Jurkat, Clone E6-1 (cell line): ENCODE data around the gene BOLA1. TPM values are rescaled to one million over a fixed set of nuclear protein-coding genes. Genes with fewer than 3 reads are reported as not detected.
"Not testable (repeated sequence)": the region's sequence is repeated elsewhere in the genome, so short reads cannot be mapped to it uniquely, and the experiment has no call there.

ENCODE experiments used
- DNase-seq: peaks from one replicate; pipeline ENCODE4 v3.0.0-alpha.2; 2011; ENCODE audit warnings: low read depth, low spot score
- H3K4me3 ChIP-seq: 2 replicates; pipeline ENCODE4 v1.5.1; 2011; ENCODE audit warnings: mild to moderate bottlenecking, low read length, control low read depth, moderate library complexity
- polyA plus RNA-seq: library from polyadenylated mRNA; unstranded; fragments of >200 nt; gene quantifications from one replicate; pipeline ENCODE4 v1.2.1, GENCODE V29; 2012; ENCODE audit warnings: missing spikeins; ENCODE audit not compliant: insufficient read length, insufficient read depth

Gene BOLA1, protein sequence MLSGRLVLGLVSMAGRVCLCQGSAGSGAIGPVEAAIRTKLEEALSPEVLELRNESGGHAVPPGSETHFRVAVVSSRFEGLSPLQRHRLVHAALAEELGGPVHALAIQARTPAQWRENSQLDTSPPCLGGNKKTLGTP
- polyA plus RNA-seq: 81.1 TPM

DNA sequence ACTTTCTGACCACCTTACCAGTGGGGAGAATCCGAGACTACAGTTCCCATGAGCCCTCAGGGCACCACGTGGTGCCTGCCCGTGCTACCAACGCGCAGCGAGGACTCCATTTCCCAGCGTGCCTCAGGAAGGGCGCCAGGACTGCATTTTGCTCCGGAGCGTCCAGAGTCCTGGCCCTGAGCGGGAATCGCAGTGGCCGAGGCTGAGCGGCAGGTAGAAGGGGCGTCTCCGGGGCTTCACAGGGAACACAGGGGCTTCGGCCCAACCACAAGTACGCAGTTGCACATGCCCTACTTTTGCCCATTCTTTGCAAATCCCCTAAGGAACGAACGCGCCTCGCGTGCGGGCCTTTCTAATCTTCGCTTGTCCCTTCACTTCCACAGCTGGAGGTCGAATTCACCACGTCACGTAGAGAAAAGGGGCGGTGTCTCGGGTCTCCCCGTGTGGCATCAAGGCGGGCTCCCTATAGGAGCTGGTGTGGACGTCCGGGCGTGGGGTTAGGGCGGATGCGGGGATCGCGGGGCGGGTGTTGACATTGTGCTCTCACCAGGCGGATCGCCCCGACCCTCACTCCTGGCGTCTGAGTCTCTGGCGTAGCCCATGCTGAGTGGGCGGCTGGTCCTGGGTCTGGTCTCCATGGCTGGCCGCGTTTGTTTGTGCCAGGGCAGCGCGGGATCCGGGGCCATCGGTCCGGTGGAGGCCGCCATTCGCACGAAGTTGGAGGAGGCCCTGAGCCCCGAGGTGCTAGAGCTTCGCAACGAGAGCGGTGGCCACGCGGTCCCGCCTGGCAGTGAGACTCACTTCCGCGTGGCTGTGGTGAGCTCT, at the start of gene BOLA1:
BOLA1 (plus strand) TSS at position 109 of the 825 bp plus-strand sequence; CDS start at position 601, 492 bp downstream.
- DNase-seq: peak; percentile 82
- peak within 1 kb of the TSS; percentile 84 for H3K4me3 ChIP-seq

GRCh38 chr1:149849947-149850360, 49.4 kb upstream of the BOLA1 start:
- H3K4me3 ChIP-seq: peak overlapping the region; percentile 75
- DNase-seq: no peak

DNA sequence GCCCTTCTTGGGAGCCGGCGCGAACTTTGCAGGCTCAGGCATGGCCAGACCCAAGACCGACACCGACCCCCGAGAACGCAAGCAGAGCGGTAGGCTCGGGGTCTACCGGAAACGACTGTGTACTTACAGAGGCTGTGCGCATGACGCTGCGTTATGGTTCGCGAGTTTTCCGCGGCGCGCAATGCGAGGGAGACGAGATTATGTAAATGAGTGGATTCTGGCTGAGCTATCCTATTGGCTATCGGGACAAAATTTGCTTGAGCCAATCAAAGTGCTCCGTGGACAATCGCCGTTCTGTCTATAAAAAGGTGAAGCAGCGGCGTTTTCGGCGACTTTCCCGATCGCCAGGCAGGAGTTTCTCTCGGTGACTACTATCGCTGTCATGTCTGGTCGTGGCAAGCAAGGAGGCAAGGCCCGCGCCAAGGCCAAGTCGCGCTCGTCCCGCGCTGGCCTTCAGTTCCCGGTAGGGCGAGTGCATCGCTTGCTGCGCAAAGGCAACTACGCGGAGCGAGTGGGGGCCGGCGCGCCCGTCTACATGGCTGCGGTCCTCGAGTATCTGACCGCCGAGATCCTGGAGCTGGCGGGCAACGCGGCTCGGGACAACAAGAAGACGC, 48.5 kb upstream of the BOLA1 start:
- not testable (repeated sequence) for H3K4me3 ChIP-seq, DNase-seq

DNA sequence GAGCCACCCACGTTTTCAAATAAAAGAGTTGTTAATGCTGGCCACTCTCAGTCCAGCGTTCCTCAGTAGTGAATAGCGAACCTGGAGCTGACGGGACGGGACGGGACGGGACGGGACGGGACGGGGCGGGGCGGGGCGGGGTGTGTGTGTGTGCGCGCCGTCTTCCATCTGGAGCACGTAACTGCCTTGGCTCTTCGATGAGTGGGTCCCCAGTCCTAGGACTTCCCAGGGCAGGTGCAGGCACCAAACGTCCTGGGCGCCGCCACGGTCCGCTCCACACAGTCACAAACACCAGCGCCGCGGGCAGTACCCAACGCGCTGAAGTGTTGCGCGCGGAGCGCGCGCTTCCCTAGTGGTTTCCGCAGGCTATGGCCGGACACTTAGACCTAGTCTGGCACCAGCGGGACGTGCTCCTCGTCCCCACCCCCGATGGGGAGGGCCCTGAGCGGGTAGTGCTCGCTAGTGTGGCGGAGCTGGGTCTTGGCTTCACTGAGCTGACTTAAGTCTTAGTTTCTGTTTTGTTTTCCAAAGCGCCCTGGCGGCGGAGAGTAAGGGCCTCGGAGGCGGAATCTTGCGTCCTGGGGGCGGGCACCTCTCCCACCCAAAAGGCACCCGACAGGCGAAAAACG, 47.7 kb upstream of the BOLA1 start:
- H3K4me3 ChIP-seq, DNase-seq: not testable (repeated sequence)

GRCh38 chr1:149852263-149852662, 47.1 kb upstream of the BOLA1 start:
- not testable (repeated sequence) for H3K4me3 ChIP-seq, DNase-seq

DNA sequence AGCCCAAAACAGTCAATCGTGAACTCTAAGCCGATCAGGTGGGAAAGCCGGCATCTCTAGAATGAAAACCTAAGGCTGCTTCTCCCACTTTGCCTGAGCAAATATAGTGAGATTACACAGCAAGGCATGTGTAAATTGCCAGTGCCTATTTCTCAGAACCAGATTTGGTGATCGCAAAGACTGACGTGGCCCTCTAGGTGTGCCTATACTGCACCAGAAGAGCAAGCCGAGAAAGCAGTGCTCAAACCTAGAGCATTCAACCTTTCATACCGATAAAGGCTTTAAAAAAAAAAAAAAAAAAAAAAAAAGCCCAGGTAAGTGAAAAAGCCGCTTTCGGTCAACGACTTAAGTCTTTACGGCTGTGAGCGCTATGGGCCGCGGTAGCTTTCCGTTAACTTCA, 39.1 kb upstream of the BOLA1 start:
- not testable (repeated sequence) for DNase-seq, H3K4me3 ChIP-seq

- not testable (repeated sequence) for DNase-seq, H3K4me3 ChIP-seq
Observed at GRCh38 chr1:149860684-149861496, 38.5 kb upstream of the BOLA1 start.

DNA sequence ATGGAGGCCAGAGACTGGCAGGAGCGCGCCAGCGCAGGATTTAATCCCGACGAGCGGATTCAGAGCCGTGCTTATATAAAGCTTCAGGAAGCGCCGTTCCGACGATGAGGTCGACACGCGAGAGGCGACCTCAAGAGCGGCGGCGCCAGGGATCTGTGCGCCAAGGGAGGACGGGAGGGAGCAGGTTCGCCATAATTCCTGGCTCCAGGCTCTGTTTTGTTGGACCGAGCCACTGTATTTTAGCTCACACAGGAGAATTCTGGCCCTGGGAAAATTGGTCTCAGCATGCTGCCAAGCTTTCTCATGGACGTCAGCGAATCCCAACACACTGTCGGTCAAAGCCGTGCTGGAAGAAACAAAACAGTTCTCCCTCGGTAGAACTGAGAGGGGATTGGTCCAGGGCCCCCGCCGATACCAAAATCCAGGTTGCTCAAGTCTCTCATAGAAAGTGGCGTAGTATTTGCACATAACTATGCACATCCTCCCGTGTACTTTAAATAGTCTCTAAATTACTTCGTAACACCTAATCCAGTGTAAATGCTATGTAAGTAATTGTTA, 37.8 kb upstream of the BOLA1 start:
- not testable (repeated sequence) for H3K4me3 ChIP-seq, DNase-seq

DNA sequence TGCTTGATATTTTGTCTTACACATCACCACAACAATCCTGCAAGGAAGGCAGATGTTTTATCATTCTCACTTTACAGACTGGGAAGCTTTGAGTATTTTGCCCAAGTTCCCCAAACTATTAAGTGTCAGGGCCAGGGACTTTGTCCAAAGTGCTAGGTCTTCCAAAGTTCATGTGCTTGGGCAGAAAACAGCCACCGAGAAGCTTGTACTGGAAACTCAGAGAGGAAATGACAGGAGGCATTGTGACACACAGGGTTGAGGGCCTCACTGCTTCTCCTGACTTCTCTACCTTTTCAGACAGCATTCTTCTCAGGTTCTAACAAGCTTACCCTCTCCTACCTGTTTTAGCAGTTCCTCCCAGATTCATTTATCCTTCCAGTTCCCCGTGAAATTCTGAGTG, 32.5 kb upstream of the BOLA1 start:
- H3K4me3 ChIP-seq, DNase-seq: not testable (repeated sequence)

- not testable (repeated sequence) for DNase-seq, H3K4me3 ChIP-seq
Observed at GRCh38 chr1:149873060-149873459, 26.3 kb upstream of the BOLA1 start.

DNA sequence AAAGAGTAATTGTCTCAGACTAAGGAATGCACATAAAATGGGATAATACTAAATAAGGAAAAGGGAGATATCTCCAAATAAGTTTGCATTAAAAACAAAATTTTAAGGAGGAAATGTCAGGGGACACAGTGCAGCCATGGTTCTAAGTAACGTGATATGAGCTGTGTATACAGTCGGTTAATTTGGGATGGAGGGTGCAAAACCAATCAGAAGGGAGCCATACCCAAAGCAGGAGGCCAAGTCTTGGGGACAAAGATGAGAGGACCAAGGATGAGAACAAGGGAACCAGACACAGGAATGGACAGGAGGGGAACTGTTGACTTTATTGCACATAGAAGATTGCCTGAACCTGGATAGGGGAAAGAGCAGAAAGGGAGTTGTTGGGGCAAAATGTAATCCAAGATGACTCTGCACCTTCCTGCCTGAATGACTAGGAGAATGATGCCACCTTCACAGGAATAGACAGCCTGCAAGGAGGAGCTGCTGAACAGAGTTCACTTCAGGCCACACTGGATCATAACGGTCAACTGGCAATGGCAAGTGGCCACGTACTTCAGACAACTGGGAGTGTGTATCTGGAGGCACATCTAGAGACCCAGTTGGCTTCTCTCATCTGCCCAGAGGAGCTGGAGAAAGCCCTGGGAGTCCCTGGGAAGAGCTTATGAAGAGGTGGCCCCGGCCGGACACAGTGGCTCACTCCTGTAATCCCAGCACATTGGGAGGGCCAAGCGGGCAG, 22.0 kb upstream of the BOLA1 start:
- no peak for DNase-seq
- no peak overlapping the region for H3K4me3 ChIP-seq

GRCh38 chr1:149879556-149879955, 19.8 kb upstream of the BOLA1 start:
- H3K4me3 ChIP-seq: no peak overlapping the region
- DNase-seq: peak; percentile 64

DNA sequence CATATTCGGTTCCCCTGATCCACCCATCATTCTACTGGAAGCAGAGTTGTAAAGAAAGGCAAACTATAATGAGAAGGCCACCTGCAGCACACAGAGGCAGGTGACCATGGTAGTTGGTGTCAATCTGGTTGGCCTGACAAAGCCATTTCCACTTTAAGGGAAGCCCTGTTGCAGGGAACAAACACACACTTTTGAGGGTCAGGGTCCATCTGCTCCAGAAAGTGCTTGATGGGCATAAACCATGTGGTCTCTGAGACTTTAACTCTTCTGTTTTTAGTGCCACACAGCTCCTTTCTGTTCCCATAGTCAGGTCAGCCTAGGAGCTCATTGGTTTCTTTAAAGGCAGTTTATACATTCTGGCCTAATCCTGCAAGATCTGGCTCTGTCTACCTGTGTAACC, 17.5 kb upstream of the BOLA1 start:
- no peak overlapping the region for H3K4me3 ChIP-seq
- no peak for DNase-seq

- DNase-seq: no peak
- H3K4me3 ChIP-seq: no peak overlapping the region
Observed at GRCh38 chr1:149883598-149884247, 15.6 kb upstream of the BOLA1 start.

GRCh38 chr1:149884433-149885338, 14.7 kb upstream of the BOLA1 start:
- peak; percentile 41 for DNase-seq
- peak overlapping the region; percentile 65 for H3K4me3 ChIP-seq

DNA sequence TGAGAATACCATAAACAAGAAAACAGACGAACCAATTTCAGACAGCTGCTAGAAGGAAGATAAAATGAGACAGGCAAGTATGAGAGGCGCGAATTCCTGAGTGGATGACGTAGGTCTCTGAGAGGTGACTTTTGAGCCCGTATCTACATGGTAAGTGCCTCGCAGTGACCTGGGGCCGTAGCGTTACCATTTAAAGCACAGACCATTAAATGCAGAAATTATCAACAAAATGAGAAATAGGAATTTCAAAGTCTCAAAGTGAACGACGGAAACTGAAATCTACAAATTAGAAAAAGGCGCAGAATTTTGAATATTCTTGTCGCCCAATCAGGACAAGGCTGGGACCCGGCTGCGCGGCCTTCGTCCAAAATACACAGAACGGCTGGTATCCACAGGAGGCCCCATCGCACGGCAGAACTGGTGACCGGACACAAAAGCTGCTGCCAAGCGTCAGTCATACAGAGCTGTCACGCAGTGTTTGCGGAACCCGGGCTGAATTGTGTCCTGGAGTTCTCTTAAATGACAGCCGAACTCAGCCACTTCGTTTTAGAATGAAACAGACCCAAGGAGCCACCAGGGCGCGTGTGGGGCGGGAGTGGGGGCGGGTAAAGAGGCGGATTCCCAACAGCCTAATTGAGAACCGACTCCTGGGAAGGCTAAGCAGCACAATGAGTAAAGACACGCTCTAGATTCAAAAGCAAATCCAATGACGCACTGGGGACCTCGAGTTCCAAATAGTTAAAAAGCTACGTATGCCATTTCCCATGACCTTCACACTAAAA, 13.8 kb upstream of the BOLA1 start:
- peak; percentile 68 for DNase-seq
- H3K4me3 ChIP-seq: peak overlapping the region; percentile 65
